Stimulated activated CD8-positive, alpha-beta memory T cell treated with anti-CD3 and anti-CD28 coated beads, Interleukin-15, amount 100 ng/mL, for 48 hours (primary cell): ENCODE measurements around the gene ANKS4B.
"Not testable (repeated sequence)": the region's sequence is repeated elsewhere in the genome, so short reads cannot be mapped to it uniquely, and the experiment has no call there.

ENCODE experiments used
- DNase-seq, 2 donors: peaks; one replicate each; pipeline ENCODE4 v3.0.0-alpha.2; 2020; ENCODE audit warnings: low read depth in 2 of 2

Gene ANKS4B

DNA sequence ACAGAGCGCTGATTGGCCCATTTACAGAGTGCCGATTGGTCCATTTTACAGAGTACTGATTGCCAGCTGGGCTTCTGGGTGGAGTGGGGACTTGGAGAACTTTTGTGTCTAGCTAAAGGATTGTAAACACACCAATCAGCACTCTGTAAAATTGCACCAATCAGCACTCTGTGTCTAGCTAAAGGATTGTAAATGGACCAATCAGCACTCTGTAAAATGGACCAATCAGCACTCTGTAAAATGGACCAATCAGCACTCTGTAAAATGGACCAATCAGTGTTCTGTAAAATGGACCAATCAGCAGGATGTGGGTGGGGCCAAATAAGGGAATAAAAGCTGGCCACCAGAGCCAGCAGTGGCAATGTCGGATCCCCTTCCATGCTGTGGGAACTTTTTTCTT, 56.3 kb downstream of the ANKS4B start:
- DNase-seq: not testable (repeated sequence)

GRCh38 chr16:21300309-21301167, 67.0 kb downstream of the ANKS4B start:
- DNase-seq: peak; percentile 30

GRCh38 chr16:21301168-21301894, 67.8 kb downstream of the ANKS4B start:
- DNase-seq: no peak

DNA sequence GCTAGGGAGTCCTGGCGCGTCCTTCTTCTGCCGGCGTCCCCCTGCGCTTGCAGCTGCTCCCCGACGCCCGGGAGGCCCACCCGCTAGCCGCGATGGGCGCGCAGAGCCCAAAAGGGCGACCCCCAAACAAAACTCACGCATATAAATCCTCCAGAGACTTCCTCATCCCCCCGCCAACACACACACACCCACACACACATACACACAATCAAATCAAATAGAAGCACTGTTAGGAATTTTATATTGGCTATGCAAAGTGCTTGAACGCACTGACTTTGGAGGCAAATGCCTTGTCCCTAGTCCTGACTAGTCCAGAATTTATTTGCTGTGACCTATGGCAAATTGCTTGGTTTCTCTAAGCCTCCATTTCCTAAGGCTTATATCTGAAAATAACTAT, 68.4 kb downstream of the ANKS4B start:
- DNase-seq: no peak

- no peak for DNase-seq
Observed at GRCh38 chr16:21302454-21302853, 69.0 kb downstream of the ANKS4B start.

DNA sequence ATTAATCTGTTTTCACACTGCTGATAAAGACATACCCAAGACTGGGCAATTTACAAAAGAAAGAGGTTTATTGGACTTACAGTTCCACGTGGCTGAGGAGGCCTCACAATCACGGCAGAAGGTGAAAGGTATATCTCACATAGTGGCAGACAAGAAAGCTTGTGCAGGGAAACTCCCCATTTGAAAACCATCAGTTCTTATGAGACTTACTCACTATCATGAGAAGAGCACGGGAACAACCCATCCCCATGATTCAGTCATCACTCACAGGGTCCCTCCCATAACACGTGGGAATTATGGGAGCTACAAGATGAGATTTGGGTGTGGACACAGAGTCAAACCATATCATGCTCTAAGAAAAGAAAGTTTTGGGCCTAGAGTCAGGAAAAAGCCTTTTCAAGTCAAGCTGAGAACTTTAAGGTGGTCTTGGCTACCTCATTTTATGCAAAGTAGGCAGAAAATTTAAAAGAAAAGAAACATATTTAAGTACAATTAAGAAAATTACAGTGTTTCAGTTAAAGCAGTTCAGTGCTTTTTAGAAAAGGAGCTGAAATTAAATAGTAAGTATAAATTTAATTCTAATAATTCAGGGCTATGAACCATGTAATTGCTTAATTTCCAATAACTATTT, 69.5 kb downstream of the ANKS4B start:
- no peak for DNase-seq
